B cell (primary cell): ENCODE data around the gene B4GALNT4.

ENCODE experiments used
- EZH2 ChIP-seq: IDR thresholded peaks from 2 replicates; pipeline ENCODE4 v1.6.1; 2012; ENCODE audit warnings: borderline replicate concordance, low read depth, mild to moderate bottlenecking, moderate library complexity, low read length; ENCODE audit not compliant: insufficient read depth, poor library complexity, severe bottlenecking
- TF ChIP-seq, protein P1 (sequence below): fragments of 200-600 bp; IDR thresholded peaks from one replicate; pipeline ENCODE4 v1.8.0; 2022; ENCODE audit warnings: antibody characterized with exemption, mild to moderate bottlenecking

DNA sequence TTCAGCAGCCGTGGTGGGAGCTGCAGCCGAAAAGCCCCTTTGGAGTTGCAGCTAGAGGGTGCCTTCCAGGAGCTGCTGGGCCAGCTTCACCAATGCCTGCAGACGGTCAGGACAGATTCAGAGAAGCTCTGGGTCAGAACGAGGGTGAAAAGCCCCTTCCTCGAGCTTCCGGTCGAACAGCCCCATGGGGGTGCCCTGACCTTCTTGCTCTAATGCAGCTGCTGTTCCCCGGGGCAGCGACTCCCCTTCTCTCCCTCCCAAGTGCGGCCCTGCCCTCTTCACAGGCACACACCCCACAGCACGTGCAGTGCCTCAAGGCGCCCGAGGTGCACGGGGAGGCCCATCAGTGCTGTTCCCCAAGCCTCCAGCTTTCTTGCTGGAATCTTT is 39.0 kb upstream of the B4GALNT4 start:
- TF ChIP-seq, protein P1, sequence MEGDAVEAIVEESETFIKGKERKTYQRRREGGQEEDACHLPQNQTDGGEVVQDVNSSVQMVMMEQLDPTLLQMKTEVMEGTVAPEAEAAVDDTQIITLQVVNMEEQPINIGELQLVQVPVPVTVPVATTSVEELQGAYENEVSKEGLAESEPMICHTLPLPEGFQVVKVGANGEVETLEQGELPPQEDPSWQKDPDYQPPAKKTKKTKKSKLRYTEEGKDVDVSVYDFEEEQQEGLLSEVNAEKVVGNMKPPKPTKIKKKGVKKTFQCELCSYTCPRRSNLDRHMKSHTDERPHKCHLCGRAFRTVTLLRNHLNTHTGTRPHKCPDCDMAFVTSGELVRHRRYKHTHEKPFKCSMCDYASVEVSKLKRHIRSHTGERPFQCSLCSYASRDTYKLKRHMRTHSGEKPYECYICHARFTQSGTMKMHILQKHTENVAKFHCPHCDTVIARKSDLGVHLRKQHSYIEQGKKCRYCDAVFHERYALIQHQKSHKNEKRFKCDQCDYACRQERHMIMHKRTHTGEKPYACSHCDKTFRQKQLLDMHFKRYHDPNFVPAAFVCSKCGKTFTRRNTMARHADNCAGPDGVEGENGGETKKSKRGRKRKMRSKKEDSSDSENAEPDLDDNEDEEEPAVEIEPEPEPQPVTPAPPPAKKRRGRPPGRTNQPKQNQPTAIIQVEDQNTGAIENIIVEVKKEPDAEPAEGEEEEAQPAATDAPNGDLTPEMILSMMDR = no peak
- no peak for TF ChIP-seq EZH2
